Measurements from ENCODE around the gene ERBB3. TPM values are rescaled to one million over a fixed set of nuclear protein-coding genes. Genes with fewer than 3 reads are reported as not detected.

ERBB3 gene
- total and polyA plus RNA-seq, 2 of the 8 experiments (the other 6 are each of a cell fraction or from before 2014, with no cell fraction given) = 33.9 to 52.4 TPM

DNA sequence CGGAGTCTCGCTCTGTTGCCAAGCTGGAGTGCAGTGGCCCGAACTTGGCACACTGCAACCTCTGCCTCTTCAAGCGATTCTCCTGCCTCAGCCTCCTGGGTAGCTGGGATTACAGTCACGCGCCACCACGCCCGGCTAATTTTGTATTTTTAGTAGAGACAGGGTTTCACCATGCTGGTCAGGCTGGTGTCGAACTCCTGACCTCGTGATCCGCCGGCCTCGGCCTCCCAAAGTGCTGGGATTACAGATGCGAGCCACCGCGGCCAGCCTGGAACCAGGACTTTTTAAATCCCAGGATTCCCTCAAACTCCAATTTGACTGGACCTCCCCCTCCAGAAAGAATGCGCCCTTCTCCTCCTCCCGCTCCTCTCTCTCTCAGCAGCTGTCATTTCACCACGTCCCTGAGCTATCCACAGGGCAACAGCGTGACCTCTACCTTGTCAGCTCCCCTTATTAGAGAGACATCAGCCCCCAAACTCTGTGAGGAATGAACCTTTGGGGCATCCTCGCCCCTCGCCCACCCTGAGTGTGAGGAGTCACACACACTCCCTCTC lies 50.1 kb downstream of the ERBB3 start (continued):
- TF ChIP-seq, protein P1, sequence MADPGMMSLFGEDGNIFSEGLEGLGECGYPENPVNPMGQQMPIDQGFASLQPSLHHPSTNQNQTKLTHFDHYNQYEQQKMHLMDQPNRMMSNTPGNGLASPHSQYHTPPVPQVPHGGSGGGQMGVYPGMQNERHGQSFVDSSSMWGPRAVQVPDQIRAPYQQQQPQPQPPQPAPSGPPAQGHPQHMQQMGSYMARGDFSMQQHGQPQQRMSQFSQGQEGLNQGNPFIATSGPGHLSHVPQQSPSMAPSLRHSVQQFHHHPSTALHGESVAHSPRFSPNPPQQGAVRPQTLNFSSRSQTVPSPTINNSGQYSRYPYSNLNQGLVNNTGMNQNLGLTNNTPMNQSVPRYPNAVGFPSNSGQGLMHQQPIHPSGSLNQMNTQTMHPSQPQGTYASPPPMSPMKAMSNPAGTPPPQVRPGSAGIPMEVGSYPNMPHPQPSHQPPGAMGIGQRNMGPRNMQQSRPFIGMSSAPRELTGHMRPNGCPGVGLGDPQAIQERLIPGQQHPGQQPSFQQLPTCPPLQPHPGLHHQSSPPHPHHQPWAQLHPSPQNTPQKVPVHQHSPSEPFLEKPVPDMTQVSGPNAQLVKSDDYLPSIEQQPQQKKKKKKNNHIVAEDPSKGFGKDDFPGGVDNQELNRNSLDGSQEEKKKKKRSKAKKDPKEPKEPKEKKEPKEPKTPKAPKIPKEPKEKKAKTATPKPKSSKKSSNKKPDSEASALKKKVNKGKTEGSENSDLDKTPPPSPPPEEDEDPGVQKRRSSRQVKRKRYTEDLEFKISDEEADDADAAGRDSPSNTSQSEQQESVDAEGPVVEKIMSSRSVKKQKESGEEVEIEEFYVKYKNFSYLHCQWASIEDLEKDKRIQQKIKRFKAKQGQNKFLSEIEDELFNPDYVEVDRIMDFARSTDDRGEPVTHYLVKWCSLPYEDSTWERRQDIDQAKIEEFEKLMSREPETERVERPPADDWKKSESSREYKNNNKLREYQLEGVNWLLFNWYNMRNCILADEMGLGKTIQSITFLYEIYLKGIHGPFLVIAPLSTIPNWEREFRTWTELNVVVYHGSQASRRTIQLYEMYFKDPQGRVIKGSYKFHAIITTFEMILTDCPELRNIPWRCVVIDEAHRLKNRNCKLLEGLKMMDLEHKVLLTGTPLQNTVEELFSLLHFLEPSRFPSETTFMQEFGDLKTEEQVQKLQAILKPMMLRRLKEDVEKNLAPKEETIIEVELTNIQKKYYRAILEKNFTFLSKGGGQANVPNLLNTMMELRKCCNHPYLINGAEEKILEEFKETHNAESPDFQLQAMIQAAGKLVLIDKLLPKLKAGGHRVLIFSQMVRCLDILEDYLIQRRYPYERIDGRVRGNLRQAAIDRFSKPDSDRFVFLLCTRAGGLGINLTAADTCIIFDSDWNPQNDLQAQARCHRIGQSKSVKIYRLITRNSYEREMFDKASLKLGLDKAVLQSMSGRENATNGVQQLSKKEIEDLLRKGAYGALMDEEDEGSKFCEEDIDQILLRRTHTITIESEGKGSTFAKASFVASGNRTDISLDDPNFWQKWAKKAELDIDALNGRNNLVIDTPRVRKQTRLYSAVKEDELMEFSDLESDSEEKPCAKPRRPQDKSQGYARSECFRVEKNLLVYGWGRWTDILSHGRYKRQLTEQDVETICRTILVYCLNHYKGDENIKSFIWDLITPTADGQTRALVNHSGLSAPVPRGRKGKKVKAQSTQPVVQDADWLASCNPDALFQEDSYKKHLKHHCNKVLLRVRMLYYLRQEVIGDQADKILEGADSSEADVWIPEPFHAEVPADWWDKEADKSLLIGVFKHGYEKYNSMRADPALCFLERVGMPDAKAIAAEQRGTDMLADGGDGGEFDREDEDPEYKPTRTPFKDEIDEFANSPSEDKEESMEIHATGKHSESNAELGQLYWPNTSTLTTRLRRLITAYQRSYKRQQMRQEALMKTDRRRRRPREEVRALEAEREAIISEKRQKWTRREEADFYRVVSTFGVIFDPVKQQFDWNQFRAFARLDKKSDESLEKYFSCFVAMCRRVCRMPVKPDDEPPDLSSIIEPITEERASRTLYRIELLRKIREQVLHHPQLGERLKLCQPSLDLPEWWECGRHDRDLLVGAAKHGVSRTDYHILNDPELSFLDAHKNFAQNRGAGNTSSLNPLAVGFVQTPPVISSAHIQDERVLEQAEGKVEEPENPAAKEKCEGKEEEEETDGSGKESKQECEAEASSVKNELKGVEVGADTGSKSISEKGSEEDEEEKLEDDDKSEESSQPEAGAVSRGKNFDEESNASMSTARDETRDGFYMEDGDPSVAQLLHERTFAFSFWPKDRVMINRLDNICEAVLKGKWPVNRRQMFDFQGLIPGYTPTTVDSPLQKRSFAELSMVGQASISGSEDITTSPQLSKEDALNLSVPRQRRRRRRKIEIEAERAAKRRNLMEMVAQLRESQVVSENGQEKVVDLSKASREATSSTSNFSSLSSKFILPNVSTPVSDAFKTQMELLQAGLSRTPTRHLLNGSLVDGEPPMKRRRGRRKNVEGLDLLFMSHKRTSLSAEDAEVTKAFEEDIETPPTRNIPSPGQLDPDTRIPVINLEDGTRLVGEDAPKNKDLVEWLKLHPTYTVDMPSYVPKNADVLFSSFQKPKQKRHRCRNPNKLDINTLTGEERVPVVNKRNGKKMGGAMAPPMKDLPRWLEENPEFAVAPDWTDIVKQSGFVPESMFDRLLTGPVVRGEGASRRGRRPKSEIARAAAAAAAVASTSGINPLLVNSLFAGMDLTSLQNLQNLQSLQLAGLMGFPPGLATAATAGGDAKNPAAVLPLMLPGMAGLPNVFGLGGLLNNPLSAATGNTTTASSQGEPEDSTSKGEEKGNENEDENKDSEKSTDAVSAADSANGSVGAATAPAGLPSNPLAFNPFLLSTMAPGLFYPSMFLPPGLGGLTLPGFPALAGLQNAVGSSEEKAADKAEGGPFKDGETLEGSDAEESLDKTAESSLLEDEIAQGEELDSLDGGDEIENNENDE (IDR thresholded peaks at IDR 0.05; ENCODE audit: insufficient replicate concordance, low read length) = no peak
- TF ChIP-seq SP1 (IDR thresholded peaks at IDR 0.05; ENCODE audit: low read depth, low read length) (no peak), TAF1 (IDR thresholded peaks at IDR 0.05; ENCODE audit: low read depth, low read length) (no peak), KDM4A (IDR thresholded peaks at IDR 0.05; ENCODE audit: low read depth, low read length, severe bottlenecking) (no peak), PHF8 (conservative IDR thresholded peaks at IDR 0.05; ENCODE audit: low read depth, low read length) (no peak), SRF (IDR thresholded peaks at IDR 0.05; ENCODE audit: low read depth, low read length) (no peak), ATF3 (IDR thresholded peaks at IDR 0.05; ENCODE audit: insufficient read depth, low read depth, low read length) (no peak), KDM1A (IDR thresholded peaks at IDR 0.05; ENCODE audit: borderline replicate concordance, low read length) (no peak), SAP30 (IDR thresholded peaks at IDR 0.05; ENCODE audit: insufficient read depth, insufficient replicate concordance, low read length) (no peak), MAX (IDR thresholded peaks at IDR 0.05) (no peak)

Data from H1 (cell line).